HFFc6 (cell line): ENCODE data around the gene TANGO6. TPM values are rescaled to one million over a fixed set of nuclear protein-coding genes. Genes with fewer than 3 reads are reported as not detected.
A peak's percentile ranks its signal among the peaks of the same experiment; 100 is the strongest.
"Not testable (repeated sequence)": the region's sequence is repeated elsewhere in the genome, so short reads cannot be mapped to it uniquely, and the experiment has no call there.

Source experiments
- DNase-seq: peaks from one replicate; pipeline ENCODE4 v3.0.0-alpha.2; 2018
- H3K27ac Mint-ChIP-seq: 2 replicates; pipeline ENCODE4 v1.8.0; 2020; ENCODE audit warnings: mild to moderate bottlenecking, mixed read lengths
- H3K27me3 Mint-ChIP-seq: 2 replicates; pipeline ENCODE4 v1.8.0; 2021; ENCODE audit warnings: mild to moderate bottlenecking, moderate library complexity, mixed read lengths; ENCODE audit not compliant: insufficient read depth
- H3K36me3 Mint-ChIP-seq: 2 replicates; pipeline ENCODE4 v1.8.0; 2021; ENCODE audit warnings: low read depth, mixed read lengths
- H3K4me1 Mint-ChIP-seq: 2 replicates; pipeline ENCODE4 v1.8.0; 2020; ENCODE audit warnings: low read depth, mixed read lengths
- H3K4me3 Mint-ChIP-seq: 2 replicates; pipeline ENCODE4 v1.8.0; 2020; ENCODE audit warnings: mild to moderate bottlenecking, moderate library complexity, mixed read lengths
- H3K9me3 Mint-ChIP-seq: 2 replicates; pipeline ENCODE4 v1.8.0; 2020; ENCODE audit warnings: mild to moderate bottlenecking, mixed read lengths
- total RNA-seq, 6 experiments: library from RNA; stranded (reverse); fragmentation: NEBNext Ultra II Directional; extraction: Animal tissue kit (Norgen Biotek cat#: 25700); gene quantifications; 2 replicates in 1 of 6; 3 replicates in 5 of 6; pipeline ENCODE4 v1.2.3, GENCODE V29; 2021
- TF ChIP-seq, protein P1 (sequence below): fragments of 200-600 bp; sonication (generic); IDR thresholded peaks from 2 replicates; pipeline ENCODE4 v1.5.0; 2021; ENCODE audit warnings: antibody characterized with exemption, mild to moderate bottlenecking

TANGO6 gene
- total RNA-seq, 6 experiments from 2014 or later, result 14.7 to 22.1 (median 18.9) TPM

GRCh38 chr16:69055980-69056379, 212.6 kb downstream of the TANGO6 start:
- H3K9me3 Mint-ChIP-seq, result no peaks in the 10 kb centered on the region
- DNase-seq, result no peak
- TF ChIP-seq, protein P1, sequence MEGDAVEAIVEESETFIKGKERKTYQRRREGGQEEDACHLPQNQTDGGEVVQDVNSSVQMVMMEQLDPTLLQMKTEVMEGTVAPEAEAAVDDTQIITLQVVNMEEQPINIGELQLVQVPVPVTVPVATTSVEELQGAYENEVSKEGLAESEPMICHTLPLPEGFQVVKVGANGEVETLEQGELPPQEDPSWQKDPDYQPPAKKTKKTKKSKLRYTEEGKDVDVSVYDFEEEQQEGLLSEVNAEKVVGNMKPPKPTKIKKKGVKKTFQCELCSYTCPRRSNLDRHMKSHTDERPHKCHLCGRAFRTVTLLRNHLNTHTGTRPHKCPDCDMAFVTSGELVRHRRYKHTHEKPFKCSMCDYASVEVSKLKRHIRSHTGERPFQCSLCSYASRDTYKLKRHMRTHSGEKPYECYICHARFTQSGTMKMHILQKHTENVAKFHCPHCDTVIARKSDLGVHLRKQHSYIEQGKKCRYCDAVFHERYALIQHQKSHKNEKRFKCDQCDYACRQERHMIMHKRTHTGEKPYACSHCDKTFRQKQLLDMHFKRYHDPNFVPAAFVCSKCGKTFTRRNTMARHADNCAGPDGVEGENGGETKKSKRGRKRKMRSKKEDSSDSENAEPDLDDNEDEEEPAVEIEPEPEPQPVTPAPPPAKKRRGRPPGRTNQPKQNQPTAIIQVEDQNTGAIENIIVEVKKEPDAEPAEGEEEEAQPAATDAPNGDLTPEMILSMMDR, result no peak
- H3K4me1 Mint-ChIP-seq, result peaks cover 30% of the 10 kb centered on the region
- no peak overlapping the region for H3K27ac Mint-ChIP-seq
- H3K36me3 Mint-ChIP-seq, result no peaks in the 10 kb centered on the region
- H3K4me3 Mint-ChIP-seq, result no peak overlapping the region
- H3K27me3 Mint-ChIP-seq, result peaks cover 1% of the 10 kb centered on the region; the same call in 1 of the 2 replicates

DNA sequence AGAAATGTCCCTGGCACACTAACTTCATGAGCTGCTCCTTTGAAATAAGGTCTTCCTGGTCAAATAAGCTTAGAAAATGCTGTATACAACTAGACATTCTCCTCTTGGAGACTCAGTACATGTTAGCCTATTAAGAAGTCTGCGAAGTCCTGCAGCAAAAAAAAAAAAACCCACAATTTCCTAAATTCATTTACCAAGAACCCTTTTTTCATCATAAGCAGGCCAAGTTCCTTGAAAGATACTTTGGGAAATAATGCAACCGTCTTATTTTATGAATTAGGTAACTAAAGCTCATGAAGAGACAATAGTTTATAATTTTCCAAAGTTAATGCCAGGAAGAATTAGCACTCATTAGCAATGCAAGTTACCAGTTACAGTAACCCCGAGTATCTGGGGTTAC, 213.1 kb downstream of the TANGO6 start:
- Mint-ChIP-seq H3K4me1 (peaks cover 30% of the 10 kb centered on the region), H3K4me3 (no peak overlapping the region), H3K27ac (no peak overlapping the region), H3K27me3 (peaks cover 1% of the 10 kb centered on the region; the same call in 1 of the 2 replicates), H3K9me3 (no peaks in the 10 kb centered on the region), H3K36me3 (no peaks in the 10 kb centered on the region)
- TF ChIP-seq, protein P1, result no peak
- DNase-seq, result no peak

DNA sequence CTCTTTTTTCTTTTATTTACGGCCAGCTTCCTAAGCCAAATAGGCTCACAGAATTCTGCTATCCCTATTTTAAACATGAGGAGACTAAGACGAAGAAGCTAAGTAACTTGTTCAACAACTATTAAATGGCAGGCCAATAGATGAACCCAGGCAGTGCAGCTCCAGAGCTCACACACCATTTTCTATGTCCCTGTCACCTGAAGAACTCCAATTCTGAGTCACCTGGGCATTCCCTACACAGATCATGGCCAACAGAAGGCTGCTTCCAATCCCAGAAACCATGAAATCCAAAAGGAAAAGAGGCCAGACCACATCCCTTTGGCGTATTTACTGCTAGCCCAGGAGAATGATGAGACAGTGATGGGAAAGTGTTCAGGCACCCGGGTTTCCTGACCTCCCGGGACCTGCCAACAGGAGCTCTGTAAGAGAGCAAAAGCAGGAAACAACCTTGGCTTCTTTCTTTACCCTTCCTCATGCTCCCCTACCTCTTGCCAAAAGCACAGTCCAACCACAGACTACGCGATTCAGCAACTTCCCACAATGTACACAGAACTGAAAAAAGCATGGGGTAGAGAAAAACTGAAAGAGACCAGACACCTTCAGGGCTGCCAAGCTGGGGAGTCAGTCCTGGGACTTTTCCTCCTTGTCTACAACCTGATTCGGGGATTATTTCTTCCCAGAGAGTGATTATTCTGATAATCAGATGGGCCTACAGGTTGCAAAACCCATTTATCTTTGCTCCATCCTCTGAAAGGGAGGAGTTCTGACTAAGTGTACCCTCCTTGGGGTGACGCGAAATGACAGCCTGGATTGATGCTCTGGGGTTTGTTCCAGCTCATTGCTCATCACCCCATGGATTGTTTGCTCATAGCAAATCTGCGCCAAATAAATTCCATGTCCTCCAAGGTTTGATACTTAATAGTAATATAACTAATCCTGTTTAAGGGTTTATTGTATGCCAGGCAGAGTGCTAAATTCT, 214.4 kb downstream of the TANGO6 start:
- Mint-ChIP-seq H3K27ac (peak overlapping the region; percentile 87), H3K9me3 (no peaks in the 10 kb centered on the region), H3K36me3 (no peaks in the 10 kb centered on the region), H3K27me3 (peaks cover 1% of the 10 kb centered on the region; the same call in 1 of the 2 replicates), H3K4me1 (peaks cover 30% of the 10 kb centered on the region), H3K4me3 (no peak overlapping the region)
- peak; percentile 87 for DNase-seq
- TF ChIP-seq, protein P1, result no peak

GRCh38 chr16:69063491-69063890, 220.2 kb downstream of the TANGO6 start:
- H3K27me3 Mint-ChIP-seq, H3K9me3 Mint-ChIP-seq, H3K27ac Mint-ChIP-seq, DNase-seq, H3K4me3 Mint-ChIP-seq, H3K36me3 Mint-ChIP-seq: not testable (repeated sequence)
- H3K4me1 Mint-ChIP-seq, result peaks cover 37% of the 10 kb centered on the region

DNA sequence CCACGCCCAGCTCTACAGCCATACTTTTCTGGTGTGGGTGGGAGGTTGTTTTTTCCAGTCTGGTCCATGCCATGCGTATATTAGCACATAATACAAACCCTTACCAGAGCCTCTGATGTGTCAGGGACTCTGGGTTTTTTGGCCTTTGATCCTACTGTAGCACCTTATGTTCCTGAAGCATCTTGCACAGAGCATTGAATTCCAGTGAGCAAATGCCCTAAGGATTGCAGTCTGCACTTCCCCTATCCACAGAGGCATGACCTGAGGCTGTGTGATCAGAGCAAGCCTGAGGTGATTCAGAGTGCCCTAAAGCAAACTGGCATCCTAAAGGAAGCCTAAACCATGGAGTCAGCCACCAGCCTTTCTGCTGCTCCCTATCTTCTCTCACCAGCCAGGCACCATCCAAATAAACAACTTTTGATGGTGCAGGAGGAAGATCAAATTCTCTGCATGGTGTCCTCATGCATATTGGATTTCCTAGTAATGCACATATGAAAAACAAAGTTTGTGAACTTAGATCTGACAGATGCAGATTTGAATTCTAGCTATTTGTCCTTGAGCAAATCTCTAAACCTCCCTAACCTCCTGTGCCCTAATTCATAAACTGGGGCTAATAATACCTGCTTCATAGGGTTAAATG, 220.9 kb downstream of the TANGO6 start:
- H3K4me3 Mint-ChIP-seq, result peak overlapping the region; percentile 18; the same call in 1 of the 2 replicates
- no peaks in the 10 kb centered on the region for H3K36me3 Mint-ChIP-seq
- peak overlapping the region; percentile 68 for H3K27ac Mint-ChIP-seq
- peaks cover 34% of the 10 kb centered on the region for H3K4me1 Mint-ChIP-seq
- no peaks in the 10 kb centered on the region for H3K9me3 Mint-ChIP-seq
- no peaks in the 10 kb centered on the region; the same call in 1 of the 2 replicates for H3K27me3 Mint-ChIP-seq
- TF ChIP-seq, protein P1, result no peak
- peak; percentile 82 for DNase-seq
